Measurements from ENCODE around the gene CLDN8.

CLDN8 gene

DNA sequence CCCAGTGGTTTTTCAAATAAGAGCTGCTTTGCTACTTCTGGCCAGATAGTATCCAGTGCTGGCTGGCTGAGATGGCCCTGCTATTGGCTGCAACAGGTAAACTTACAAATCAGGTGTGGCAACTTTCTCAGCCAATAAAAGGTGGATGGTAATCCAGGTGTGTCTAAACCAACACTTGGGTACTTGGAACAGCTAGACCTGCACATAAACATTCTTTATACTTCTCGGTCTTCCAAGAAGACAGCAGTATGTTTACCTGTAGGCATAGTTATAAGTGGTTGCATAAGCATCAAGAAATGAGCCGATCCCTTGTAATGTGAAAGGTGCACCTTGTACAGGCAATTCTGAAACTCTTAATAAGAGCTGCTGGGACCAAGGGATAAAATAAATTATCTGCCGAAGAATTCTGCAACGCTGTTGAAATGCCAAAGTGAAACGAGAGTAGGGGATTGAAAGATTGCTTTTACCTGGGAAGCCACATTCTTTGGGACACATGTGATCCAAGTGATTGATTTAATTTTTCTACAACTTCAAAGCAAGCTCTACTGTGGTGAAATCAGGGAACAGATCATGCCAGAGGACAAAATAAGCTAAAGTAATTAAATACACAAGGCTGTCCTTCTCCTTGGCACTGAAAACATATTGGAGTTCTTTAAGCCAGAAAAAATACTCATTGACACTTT lies at the start of gene CLDN8:
Gene CLDN8, minus strand, starts transcription at position 57 of the 683 bp plus-strand sequence. CDS start 172 bp downstream, outside the sequence.
- DNase-seq = no peak

DNA sequence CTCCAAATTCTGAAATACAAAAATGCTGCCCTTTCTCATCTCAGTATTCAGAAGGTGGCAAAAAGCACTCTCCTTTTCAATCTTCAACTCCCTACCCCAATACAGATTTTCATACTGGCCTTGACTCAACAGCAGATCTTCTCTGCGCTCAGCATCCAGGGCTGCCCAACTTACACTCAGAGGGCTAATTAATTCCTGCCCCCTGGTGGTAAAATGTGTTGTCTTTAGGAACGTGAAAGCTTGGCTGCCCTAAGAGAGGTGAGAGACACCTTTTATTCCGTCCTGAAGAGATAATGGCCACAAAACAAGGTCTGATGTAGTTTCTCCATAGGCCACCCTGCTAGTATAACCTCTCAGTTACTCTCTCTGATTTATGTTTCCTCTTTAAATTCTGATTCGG lies 41.9 kb upstream of the CLDN8 start:
- no peak for DNase-seq

DNA sequence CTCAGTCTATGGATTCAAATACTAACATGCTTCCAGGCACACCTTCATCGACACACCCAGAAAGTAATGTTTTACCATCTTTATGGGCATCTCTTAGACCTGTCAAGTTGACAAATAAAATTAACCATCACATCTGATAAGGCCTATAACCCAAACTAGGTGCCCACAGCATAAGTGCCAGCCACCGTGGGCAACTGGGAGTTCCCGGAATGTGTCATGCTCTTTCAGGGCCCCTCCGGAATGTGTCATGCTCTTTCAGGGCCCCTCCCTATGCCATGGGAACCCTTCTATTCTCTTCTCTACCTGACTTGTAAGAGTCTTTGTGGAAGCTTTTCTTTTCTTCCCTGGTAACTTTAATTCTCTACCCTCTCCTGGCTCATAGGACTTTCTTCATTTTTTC lies 40.2 kb upstream of the CLDN8 start:
- no peak for DNase-seq

DNA sequence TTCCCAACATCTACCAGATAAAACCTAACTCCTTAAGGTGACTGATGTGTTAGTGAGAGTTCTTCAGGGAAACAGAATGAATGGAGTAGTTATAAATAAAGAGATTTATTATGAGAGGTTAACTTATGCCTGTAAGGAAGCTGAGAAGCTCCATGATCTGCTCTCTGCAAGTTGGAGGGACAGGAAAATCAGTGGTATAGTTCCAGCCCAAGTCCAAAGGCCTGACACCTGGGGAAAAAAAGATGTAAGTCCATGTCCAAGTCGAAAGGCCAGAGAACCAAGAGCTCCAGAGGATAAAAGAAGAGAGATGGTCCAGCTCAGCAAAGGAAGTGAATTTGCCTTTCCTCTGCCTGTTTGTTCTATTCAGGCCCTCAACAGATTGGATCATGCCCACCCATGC lies 39.8 kb upstream of the CLDN8 start:
- DNase-seq = no peak

DNA sequence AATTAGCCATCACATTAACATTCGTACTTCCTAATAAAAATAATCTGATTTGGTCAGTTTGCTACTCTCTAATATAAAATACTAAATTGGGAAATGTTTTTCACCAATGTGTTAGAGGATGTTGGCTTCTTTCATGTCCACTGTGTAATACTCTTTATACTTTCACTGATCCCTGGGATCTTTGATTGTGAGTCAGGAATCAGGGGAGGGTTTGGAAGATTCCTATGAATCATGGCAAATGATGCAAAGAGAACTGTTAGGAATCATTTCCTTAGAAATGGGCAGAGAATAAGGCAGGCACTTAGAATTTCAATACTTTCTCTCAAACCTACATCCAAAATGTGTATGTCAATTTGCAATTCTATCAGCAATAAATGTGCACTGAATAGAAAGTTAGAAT lies 35.9 kb upstream of the CLDN8 start:
- no peak for DNase-seq

DNA sequence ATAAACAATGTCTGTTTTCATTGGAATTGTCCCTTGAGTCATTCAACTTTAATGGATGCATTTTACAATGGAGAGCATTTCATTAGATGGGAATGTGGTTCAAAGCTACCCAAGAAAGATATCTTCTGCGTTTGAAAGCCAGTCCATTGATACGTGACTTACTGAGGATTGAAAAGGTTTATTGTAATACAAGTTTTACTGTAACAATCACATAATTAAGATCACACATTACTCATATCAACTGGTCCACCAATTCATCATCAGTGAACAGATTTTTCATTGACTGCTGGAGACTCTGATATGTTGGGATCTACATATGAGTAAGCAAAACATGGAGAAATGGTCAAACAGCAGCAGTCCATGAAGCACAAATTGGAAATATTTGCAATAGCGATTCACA lies 34.0 kb upstream of the CLDN8 start:
- no peak for DNase-seq

DNA sequence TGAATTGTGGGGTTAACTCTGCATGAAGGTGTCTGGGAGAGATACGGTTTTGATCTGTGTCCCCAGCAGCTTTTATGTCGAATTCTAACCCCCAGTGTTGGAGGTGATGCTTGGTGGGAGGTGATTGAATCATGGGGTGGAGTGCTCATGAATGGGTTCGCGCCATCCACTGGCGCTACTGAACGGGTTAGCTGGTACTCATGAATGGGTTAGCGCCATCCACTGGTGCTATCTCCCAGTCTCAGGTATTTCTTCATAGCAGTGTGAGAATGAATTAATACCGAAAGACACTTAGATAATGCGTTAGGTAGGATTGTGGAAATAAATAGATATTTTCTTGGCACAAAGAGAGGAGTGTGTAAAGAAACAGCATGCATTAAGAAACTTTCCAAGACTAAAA lies 32.9 kb upstream of the CLDN8 start:
- no peak for DNase-seq

DNA sequence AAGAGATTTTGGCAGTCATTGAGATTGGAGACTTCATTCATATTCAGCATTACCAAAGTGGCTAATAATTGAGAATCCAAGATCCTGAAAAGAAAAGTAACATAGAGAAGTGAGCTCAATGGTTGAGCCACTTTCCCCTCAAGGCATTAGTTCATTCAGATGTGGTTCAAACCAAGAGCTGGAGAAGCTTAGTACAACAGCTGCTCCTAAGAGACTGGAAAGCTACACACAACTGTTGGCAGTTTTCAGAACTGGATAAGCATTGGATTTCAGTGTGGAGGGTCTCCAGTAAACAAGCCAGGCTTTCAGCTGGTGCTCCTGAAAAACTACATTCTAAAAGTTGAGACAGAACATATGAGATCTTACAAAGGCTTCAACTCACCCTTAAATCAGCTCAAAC lies 29.2 kb upstream of the CLDN8 start:
- DNase-seq = no peak

DNA sequence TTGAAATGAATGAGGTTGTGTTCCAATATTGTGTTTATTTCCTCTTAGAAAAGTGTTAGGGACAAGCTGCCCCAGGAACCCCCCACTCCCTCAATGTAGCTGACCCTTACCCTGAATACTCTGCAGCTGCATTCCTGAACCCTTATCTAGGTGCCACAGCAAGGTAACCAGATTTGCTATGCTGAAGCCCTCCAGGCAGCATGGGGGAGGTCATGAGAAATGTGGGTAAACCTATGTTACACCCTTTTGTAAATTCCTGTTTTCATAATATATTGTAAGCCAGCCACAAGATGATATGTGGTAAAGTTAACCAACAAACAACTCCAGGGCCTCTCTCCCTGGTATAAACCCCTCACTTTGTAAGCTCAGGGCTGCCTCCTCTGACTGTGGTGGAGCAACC lies 27.8 kb upstream of the CLDN8 start:
- DNase-seq = no peak

DNA sequence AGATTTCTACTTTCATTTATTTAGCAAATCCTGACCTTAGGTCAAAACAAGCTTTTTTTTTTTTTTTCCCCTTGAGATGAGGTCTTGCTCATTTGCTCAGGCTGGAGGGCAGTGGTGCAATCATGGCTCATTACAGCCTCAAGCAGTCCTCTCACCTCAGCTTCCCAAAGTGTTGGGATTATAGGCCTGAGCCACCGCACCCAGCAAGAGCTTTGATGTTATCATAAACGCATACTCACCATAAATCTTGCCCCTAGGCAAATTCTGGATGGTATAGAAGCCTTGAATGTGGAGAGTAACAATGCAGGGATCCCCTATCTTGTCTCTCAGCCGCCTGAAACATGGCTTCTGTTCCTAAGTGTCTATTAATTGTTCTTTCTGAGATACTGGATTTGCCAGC lies 24.8 kb upstream of the CLDN8 start:
- no peak for DNase-seq

DNA sequence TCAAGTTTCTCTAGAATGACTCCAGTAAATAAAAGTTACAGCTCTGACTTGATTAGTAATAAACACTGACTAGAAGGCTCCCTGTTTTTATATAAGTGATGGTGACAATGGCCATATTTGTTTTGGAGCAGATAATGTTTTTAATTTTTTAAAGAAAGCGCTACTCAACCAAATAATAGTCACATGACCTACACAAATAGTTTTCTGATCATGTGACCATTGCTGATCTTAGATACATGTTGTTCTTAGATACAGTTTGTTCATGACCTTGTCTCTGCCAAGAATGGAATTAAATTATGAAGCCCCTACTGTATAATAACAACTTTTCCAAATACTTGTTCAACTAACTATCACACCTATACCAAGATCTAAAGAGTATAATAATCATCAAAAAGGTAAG lies 22.3 kb upstream of the CLDN8 start:
- DNase-seq = no peak

DNA sequence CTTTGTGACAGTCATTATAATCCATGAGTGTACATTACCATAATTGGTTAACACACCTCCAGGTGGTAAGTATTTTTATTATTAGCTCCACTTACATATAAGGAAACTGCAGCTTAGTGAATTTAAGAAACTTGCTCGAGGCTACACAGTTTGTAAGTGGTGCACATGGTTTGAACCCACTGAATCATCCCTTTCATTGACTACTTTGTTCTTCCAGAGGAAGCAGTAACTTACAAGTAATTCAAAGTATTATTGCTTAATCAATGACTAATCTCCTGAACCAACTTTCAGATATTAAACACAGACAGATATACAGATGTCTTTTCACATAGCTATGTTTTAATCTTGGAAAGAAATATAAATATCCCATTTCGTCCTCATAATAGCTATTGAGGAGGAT lies 18.7 kb upstream of the CLDN8 start:
- no peak for DNase-seq

DNA sequence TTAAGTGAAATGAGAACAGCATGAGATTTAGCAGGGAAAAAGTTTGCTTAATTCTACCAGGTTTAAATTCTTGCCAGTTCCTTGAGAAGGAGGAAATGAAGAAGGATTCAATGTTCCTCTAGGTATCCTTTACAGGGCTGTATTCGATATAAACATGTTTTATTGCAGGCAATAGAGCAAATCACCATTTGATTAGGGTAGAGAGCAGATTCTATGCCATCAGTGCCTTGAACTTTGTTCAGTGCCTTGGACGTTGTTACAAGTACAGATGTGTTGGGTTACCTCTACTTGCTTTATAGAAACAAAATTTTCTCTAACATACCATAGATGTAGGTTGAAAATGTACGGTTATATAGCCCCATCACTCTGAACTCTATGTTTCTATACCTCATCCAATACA lies 18.2 kb upstream of the CLDN8 start:
- DNase-seq = no peak

DNA sequence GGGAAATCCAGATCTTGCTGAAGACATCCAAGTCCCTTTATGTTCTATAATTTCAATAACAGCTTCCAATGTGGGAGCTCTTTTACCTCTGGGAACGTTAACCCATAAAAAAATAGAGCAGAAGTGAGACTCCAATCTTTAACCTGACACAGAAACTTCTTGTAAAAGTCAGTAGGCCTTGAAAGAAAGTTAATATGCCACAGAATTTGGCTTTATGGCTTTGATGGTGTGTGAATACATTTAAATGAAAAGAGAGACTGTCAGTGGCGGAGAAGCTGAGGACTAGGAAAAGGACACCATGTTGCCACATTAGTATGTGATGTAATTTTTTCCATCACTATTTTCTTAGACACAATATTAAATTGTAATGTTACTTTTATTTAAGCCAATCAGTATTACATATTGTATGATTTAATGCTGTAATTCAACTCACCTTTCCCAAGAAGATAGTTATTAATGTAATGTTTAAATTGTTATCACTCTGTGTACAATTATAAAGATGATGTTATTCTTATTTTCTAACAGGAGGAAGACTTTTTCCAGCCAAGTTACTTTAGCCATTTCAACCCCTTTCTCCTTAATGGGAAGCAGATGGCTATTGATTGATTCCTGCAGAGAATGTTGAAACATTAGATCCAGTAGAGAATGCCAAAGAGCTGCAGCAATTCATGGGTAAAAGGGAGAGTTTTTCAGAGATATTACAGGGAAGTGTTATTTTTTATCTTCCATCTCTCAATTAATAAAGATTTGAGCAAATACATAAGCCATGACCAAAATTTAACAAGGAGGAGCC lies 17.5 kb upstream of the CLDN8 start:
- DNase-seq = no peak

DNA sequence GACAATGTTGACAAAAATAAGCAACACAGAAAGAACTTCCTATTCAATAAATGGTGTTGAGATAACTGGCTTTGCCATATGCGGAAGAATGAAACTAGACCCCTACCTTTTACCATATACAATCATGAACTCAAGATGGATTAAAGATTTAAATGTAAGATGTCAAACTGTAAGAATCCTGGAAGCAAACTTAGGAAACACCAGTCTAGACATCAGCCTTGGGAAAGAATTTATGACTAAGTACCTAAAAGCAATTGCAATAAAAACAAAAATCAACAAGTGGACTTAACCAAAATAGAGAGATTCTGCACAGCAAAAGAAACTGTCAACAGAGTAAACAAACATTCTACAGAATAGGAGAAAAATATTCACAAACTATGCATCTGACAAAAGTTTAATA lies 16.1 kb upstream of the CLDN8 start:
- no peak for DNase-seq

DNA sequence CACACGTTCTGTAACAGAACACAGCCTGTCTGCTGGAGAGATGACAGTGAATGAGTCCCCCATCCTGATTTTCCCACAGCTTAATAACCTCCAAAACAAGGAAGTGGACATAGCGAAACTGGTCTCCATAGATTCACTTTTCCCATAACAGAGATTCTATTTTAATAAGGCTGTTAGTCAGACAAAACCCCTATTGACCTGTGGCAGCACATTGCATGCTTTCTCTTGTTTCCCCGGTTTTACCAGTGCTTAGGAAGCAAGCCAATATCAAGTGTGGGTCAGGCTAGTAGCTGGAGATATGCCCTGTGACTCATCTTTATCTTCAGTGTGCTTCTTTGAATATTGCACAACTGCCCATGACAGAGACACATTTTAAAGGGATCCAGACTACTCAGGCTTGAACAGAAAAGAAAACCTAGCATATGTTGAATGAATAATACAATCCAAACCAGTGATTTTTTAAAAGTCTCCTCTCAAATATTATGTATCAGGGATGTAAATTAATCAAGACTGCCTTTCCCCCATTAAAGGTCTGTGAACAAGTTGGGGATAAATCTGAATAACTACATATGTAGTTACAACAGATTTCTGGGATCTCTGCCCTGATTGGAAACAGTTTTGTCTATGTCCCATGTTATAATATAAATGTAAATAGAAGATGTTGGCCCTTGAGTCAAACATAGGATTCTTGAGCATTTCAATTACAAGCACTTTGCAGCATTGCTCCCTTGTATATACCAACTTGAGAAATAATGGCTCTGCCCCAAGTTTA lies 11.9 kb upstream of the CLDN8 start:
- DNase-seq = peak in 1 of 2 experiments; percentile 28

DNA sequence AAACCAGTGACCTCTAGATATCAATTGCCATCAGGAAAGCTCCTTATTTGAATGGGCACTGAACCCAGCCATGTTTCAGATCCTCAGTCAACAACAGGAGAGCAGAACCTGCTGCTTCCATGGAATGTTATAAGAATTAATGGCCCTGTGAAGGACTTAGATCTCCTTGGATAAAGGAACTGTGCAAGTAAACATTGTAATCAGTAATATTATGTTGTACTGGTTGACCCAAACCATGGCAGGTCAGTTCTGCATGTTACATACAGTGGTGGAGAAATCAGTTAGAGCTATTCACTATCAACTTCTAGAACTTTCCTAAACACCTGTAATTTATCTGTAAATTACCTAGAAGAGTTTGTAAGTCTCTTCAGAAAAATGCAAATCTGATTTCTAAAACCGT lies 11.2 kb upstream of the CLDN8 start:
- no peak for DNase-seq

DNA sequence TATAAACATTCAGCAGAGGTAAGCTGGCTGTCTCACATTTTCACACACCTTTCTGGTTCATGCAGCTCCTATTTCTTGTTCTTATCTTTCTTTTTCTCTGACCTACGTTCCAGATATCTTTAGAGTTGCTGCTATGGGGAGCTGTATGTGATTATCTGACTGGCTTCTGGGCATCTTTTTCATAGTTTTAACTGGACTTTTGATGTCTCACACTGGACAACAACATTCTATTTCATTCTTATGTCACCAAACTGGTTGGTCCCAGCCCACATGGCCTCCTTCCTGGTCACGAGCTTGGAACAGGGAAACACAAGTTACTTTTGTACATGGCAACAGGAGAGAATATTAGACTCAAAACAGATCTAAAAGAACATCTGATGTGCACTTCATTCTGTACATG lies 7.7 kb upstream of the CLDN8 start:
- no peak for DNase-seq

DNA sequence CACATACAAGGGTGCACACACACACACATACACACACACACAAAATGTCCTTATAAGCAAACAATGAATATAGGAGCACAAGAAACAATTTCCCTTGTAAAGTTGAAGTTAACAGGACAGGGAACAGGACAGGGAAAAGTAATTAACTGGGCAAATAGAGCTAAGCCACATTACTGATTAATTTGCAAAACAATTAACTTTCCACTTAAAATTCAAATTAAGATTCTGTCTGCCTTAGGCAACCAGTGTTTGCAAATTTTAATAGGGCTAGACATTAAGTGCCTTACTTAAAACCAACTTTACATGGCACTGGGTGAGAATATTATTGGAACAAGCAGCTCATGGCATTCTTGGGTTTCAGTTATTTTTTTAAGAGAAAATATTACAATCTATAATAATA lies 6.8 kb upstream of the CLDN8 start:
- DNase-seq = no peak

DNA sequence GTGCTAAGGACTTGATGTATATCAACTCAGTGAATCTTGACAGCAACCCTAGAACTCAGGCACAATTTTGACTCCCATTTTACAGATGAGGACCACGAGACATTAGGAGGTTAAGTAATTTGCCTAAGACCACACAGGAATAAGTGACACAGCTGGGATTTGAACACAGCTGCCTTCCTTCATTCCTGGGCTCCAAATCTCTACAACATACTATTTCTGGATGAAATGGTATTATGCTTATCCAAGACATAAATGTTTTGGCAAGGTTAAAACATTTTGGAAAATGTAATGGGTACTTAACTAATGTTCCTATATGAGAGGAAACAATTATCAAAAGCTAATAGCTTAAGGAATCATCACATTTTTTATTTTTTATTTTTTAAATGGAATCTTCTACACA lies 4.8 kb downstream of the CLDN8 start:
- DNase-seq = no peak

DNA sequence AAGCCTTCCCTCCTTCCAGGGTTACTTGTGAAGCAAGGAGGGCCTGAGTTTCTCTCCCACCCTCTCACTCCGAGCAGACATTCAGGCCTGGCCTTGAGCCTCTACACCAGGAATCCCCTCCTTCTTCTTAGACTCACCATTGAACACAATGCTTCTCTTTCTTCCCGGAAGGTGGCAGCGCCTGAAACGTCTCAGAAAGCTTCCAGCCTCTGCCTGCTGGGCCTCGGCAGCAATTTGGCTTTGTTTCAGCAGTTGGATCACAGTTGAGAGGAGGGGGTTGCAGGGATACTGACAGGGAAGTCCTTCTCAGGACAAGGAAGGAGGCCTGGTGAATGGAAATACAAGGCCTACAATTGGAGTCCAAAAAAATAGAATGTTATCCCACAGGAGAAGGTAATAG lies 6.3 kb downstream of the CLDN8 start:
- DNase-seq = no peak

DNA sequence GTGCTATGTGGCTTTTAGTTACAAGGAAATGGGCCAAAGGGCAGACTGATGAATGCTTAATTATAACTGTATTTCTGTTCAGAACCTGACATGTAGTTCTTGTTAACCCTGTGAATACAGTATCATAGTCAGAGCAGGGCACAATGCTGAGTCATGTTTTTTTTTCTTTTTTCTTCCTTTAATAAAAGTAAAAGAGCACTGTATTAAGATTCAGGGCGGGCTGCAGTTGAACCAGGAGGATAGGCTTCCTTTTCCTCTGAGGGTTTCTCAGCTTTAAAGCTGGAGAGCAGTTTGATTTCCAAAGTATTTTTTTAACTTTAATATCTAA lies 8.7 kb downstream of the CLDN8 start:
- DNase-seq = no peak

DNA sequence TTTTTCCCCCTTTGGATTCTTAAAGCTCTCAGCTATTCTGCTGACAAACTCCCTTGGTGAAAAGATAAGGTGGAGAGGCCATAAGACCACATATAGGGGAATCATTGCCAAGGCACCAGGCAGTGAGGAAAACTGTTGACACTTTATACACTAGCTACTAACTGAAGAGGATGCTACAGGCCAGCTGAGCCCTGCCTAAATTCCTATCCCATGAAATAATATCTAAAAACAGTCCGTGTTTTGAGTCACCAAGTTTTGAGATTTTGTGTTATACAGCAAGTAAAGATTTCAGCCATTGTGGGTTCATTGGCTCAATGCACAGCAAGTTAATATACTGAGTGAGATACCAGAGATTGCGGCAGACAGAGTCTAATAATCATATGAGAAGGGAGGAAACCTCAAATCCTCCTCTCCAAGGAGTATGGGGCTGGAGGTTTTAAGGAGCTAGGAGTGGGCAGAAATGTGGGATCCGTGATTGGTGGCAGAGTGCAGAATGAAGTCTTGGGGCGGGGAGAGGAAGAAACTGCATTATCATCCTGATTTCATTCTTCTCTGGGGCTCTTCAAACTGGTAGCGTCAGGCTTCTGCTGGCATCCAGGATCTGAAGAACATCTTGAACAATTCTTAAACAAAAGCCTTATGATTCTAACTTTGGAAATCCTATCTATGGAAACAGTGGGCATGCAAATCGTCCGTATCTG lies 9.2 kb downstream of the CLDN8 start:
- no peak for DNase-seq

DNA sequence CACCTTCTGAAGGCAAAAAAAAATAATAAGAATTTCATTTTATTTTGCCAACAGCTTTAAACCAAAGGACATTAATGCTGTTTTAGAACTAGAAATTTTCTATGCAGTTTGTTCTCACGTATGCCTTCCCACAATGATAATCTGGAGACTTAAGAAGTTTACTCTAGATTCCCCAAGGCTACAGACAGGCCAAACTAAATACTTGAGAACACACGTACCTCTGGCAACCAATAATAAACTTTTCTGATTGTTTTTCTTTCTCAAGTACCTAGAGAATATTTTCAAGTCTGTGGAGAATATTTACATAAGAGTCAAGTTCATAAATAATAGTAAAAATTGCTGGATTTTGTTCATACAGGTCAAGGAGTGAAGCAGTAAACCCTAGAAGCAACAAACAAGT lies 15.9 kb downstream of the CLDN8 start:
- no peak for DNase-seq
